ENCODE measurements around the gene CYLD.

The CYLD gene

DNA sequence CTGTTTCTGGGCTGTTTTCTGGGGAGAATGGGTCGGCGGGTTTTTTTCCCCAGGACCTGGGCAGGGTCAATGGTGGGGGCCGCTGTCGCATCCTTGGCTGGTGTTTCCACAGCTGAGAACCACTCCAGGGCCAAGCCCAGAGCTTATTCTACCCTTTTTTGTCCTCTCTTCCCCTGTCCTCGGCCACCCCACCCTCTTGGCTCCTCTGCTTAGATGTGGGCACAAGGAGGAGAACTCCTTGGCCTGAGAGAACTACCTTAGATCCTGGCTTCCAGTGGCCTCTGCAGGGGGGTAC lies 44.5 kb upstream of the CYLD start (continued):
- TF ChIP-seq, protein P1, sequence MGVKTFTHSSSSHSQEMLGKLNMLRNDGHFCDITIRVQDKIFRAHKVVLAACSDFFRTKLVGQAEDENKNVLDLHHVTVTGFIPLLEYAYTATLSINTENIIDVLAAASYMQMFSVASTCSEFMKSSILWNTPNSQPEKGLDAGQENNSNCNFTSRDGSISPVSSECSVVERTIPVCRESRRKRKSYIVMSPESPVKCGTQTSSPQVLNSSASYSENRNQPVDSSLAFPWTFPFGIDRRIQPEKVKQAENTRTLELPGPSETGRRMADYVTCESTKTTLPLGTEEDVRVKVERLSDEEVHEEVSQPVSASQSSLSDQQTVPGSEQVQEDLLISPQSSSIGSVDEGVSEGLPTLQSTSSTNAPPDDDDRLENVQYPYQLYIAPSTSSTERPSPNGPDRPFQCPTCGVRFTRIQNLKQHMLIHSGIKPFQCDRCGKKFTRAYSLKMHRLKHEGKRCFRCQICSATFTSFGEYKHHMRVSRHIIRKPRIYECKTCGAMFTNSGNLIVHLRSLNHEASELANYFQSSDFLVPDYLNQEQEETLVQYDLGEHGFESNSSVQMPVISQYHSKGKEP (tag by site-specific recombination; IDR thresholded peaks at IDR 0.05) = no peak
- no peak for TF ChIP-seq ZNF473 (tag by site-specific recombination; IDR thresholded peaks at IDR 0.05)

DNA sequence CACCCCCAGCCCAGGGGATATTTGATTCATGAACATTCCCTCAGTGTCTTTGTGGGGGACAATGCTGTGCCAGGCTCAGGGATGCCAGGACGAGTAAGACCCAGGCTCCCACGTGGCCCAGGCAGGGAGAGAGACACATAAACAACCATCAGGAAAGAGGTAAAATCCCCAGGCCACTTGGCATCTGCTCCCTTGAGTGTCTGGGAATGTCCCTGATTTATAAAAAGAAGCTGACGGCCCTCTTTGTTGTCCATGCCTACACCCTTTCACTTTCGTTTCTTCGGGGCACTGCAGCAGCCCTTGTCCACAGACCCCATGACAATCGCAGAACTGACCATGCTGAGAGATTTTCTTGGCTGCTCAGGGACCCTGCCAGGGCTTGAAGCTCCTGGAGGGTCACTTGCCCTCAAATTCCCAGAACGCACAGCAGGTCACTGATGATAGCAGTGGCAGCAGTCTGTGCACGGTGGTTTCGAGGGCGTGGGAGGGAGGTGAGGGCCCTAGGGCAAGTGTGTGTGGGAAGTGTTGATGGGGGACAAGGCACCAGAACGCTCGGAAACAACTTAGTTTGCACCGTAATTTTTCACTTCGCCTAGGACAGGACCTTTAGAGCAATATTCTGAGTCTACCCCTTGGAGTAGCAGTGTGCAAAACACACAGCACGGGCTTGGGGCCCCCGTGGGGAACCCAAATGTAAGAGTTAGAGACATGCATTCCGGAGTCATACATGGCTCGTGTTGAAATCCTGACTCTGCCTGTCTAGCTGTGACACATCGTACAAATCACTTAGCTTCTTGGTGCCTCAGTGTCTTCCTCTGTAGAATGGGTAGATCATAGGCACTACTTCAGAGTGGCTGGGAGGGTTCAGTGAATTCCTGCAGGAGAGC lies 43.8 kb upstream of the CYLD start:
- POLR2A ChIA-PET = interaction anchor here (0.5 kb wide), 1 partner anchor 403 kb away, joined by 5 read pairs; no protein-coding TSS in a partner anchor
- peak; percentile 24; the same call in 1 of the 2 replicates for TF ChIP-seq ZFHX2 (tag by site-specific recombination; conservative IDR thresholded peaks at IDR 0.05)
- no peak for TF ChIP-seq ZNF202 (tag by site-specific recombination; IDR thresholded peaks at IDR 0.05; ENCODE audit: borderline replicate concordance)
- Histone ChIP-seq H3K4me1 (ENCODE audit: control insufficient read depth, insufficient read depth, low read length) (no peaks in the 10 kb centered on the region), H3K4me3 (ENCODE audit: low read depth, low read length) (no peak overlapping the region), H3K27ac (ENCODE audit: extremely low read depth, low read depth, low read length) (no peak overlapping the region), H3K36me3 (ENCODE audit: control insufficient read depth in 2 of 2, insufficient read depth in 1 of 2, low read length in 2 of 2) (no peaks in the 10 kb centered on the region), H3K9me3 (ENCODE audit: control insufficient read depth, insufficient read depth, low read depth, low read length) (no peaks in the 10 kb centered on the region)
- CTCF ChIA-PET = no interaction called here

DNA sequence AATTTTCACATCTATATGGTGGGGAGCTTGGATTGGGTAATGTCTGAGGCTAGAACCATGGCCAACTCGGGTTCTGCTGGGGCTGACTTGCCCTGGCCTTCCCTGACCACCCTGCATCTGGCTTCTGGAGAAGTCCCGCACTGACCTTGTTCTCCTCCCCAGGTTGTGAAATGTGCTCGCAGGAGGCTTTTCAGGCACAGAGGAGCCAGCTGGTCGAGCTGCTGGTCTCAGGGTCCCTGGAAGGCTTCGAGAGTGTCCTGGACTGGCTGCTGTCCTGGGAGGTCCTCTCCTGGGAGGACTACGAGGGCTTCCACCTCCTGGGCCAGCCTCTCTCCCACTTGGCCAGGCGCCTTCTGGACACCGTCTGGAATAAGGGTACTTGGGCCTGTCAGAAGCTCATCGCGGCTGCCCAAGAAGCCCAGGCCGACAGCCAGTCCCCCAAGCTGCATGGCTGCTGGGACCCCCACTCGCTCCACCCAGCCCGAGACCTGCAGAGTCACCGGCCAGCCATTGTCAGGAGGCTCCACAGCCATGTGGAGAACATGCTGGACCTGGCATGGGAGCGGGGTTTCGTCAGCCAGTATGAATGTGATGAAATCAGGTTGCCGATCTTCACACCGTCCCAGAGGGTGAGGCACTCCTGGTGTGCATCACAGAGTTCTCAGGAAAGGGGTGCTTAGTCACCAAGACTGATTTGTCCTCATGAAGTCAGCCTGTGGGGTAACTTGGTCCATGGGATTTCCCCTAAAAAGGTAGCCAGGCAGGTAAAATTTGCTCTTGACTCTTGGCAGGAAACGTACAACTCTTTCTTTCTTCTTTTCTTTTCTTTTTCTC lies 42.3 kb upstream of the CYLD start:
- no peaks in the 10 kb centered on the region for H3K36me3 ChIP-seq (ENCODE audit: control insufficient read depth in 2 of 2, insufficient read depth in 1 of 2, low read length in 2 of 2)
- TF ChIP-seq, protein P2, sequence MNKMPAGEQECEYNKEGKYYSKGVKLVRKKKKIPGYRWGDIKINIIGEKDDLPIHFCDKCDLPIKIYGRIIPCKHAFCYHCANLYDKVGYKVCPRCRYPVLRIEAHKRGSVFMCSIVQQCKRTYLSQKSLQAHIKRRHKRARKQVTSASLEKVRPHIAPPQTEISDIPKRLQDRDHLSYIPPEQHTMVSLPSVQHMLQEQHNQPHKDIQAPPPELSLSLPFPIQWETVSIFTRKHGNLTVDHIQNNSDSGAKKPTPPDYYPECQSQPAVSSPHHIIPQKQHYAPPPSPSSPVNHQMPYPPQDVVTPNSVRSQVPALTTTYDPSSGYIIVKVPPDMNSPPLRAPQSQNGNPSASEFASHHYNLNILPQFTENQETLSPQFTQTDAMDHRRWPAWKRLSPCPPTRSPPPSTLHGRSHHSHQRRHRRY (tag by site-specific recombination; IDR thresholded peaks at IDR 0.05) = no peak
- TF ChIP-seq ZNF24 (tag by site-specific recombination; IDR thresholded peaks at IDR 0.05) = no peak
- no peak for TF ChIP-seq ZBTB1 (tag by site-specific recombination; IDR thresholded peaks at IDR 0.05)
- TF ChIP-seq ZNF48 (tag by site-specific recombination; IDR thresholded peaks at IDR 0.05) = no peak
- no peak for TF ChIP-seq SCRT2 (tag by site-specific recombination; IDR thresholded peaks at IDR 0.05)
- no peak for TF ChIP-seq FEZF1 (tag by site-specific recombination; IDR thresholded peaks at IDR 0.05)
- TF ChIP-seq, protein P3, sequence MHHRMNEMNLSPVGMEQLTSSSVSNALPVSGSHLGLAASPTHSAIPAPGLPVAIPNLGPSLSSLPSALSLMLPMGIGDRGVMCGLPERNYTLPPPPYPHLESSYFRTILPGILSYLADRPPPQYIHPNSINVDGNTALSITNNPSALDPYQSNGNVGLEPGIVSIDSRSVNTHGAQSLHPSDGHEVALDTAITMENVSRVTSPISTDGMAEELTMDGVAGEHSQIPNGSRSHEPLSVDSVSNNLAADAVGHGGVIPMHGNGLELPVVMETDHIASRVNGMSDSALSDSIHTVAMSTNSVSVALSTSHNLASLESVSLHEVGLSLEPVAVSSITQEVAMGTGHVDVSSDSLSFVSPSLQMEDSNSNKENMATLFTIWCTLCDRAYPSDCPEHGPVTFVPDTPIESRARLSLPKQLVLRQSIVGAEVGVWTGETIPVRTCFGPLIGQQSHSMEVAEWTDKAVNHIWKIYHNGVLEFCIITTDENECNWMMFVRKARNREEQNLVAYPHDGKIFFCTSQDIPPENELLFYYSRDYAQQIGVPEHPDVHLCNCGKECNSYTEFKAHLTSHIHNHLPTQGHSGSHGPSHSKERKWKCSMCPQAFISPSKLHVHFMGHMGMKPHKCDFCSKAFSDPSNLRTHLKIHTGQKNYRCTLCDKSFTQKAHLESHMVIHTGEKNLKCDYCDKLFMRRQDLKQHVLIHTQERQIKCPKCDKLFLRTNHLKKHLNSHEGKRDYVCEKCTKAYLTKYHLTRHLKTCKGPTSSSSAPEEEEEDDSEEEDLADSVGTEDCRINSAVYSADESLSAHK (tag by site-specific recombination; IDR thresholded peaks at IDR 0.05) = no peak
- no peak for TF ChIP-seq KLF16 (tag by site-specific recombination; IDR thresholded peaks at IDR 0.05)
- no peak for TF ChIP-seq ZBTB8A (tag by site-specific recombination; IDR thresholded peaks at IDR 0.05)
- TF ChIP-seq, protein P4, sequence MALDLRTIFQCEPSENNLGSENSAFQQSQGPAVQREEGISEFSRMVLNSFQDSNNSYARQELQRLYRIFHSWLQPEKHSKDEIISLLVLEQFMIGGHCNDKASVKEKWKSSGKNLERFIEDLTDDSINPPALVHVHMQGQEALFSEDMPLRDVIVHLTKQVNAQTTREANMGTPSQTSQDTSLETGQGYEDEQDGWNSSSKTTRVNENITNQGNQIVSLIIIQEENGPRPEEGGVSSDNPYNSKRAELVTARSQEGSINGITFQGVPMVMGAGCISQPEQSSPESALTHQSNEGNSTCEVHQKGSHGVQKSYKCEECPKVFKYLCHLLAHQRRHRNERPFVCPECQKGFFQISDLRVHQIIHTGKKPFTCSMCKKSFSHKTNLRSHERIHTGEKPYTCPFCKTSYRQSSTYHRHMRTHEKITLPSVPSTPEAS (tag by site-specific recombination; IDR thresholded peaks at IDR 0.05) = no peak
- TF ChIP-seq SP2 (tag by site-specific recombination; IDR thresholded peaks at IDR 0.05) = no peak
- no peak for TF ChIP-seq ZNF221 (tag by site-specific recombination; IDR thresholded peaks at IDR 0.05; ENCODE audit: borderline replicate concordance)
- TF ChIP-seq SP7 (tag by site-specific recombination; IDR thresholded peaks at IDR 0.05) = no peak
- TF ChIP-seq, protein P5, sequence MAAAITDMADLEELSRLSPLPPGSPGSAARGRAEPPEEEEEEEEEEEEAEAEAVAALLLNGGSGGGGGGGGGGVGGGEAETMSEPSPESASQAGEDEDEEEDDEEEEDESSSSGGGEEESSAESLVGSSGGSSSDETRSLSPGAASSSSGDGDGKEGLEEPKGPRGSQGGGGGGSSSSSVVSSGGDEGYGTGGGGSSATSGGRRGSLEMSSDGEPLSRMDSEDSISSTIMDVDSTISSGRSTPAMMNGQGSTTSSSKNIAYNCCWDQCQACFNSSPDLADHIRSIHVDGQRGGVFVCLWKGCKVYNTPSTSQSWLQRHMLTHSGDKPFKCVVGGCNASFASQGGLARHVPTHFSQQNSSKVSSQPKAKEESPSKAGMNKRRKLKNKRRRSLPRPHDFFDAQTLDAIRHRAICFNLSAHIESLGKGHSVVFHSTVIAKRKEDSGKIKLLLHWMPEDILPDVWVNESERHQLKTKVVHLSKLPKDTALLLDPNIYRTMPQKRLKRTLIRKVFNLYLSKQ (tag by site-specific recombination; IDR thresholded peaks at IDR 0.05; ENCODE audit: borderline replicate concordance) = no peak
- TF ChIP-seq, protein P6, sequence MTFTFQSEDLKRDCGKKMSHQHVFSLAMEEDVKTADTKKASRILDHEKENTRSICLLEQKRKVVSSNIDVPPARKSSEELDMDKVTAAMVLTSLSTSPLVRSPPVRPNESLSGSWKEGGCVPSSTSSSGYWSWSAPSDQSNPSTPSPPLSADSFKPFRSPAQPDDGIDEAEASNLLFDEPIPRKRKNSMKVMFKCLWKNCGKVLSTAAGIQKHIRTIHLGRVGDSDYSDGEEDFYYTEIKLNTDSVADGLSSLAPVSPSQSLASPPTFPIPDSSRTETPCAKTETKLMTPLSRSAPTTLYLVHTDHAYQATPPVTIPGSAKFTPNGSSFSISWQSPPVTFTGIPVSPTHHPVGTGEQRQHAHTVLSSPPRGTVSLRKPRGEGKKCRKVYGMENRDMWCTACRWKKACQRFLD (tag by site-specific recombination; IDR thresholded peaks at IDR 0.05) = no peak
- TF ChIP-seq GLI2 (tag by site-specific recombination; IDR thresholded peaks at IDR 0.05; ENCODE audit: borderline replicate concordance, low read depth) = no peak
- TF ChIP-seq GLI4 (tag by site-specific recombination; IDR thresholded peaks at IDR 0.05) = no peak
- no peak for TF ChIP-seq ZNF426 (tag by site-specific recombination; IDR thresholded peaks at IDR 0.05)
- H3K4me1 ChIP-seq (ENCODE audit: control insufficient read depth, insufficient read depth, low read length) = no peaks in the 10 kb centered on the region
- H3K9me3 ChIP-seq (ENCODE audit: control insufficient read depth, insufficient read depth, low read depth, low read length) = no peaks in the 10 kb centered on the region
- ChIA-PET POLR2A (no interaction called here), CTCF (interaction anchor here (1.2 kb wide), 1 partner anchor 107 kb away, joined by 3 read pairs; no protein-coding TSS in a partner anchor)
- no peak overlapping the region for H3K27ac ChIP-seq (ENCODE audit: extremely low read depth, low read depth, low read length)
- no peak overlapping the region for H3K4me3 ChIP-seq (ENCODE audit: low read depth, low read length)

All from HEK293 (cell line).